HG02610 (cell line): ENCODE data around the gene DVL1.

Experiments used
- ATAC-seq: cut with Tn5 transposase; IDR thresholded peaks from one replicate; pipeline ENCODE4 v1.9.1; 2021; ENCODE audit warnings: mild to moderate bottlenecking, moderate library complexity; ENCODE audit not compliant: unreplicated experiment

Gene DVL1

DNA sequence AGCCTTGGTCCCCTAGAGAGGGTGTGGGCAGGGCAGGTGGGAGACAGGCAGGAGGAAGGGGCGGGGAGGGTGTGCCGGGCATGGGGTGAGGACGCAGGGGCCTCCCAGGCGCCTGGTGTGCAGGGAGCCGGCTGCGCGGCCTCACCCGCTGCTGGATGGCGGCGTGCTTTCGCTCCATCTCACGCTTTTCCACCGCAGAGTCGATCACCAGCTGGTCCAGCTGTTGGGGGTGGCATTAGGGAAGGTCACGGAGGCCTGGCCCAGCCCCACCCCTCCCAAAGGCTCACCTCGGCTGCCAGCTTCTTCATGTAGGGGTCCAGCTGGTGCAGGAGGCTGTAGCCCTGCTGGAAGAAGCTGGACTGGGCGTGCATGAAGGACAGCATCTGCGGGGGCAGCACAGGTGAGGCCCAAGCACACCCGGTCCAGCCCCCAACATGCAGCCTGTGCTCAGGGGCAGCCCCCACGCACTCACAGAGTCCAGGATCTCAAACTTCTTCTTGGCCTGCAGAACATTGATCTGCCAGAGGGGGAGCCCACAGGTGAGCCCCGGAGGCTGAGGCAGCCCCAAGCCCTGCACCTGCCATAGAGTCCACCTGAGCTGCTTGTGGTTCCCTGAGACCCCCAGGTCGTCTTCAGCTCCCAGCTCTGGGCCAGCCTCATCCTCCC is 49.4 kb downstream of the DVL1 start:
- ATAC-seq: no peak

GRCh38 chr1:1298861-1299685 is 50.1 kb downstream of the DVL1 start:
- ATAC-seq: no peak

DNA sequence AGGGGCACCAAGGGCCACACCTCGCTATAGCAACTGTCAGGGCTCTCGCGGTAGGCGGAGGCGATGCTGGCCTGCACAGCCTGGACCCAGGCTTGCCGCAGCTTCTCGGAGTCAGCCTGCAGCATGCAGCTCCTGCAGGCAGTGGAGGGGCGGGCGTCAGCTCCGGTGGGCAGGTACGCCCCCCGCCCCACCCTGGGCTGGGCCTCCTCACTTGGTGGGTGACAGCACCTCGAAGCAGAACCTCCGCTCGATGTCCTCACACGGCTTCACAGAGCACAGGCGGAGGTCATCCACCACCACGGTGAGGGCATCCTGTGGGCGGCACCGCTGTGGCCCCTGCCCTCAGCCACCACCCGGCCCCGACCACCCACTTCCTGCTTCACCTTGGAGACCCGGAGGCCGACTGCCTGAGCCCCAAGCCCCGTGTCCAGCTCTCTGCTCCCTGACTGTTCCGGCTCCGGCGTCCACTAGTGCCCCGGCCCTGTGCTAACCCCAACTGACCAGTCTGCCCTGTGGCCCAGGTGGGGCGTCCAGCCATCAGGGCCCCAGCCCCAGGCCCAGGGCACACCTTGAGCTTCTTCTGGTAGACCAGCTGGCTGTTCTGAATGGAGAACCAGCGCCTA is 51.3 kb downstream of the DVL1 start:
- no peak for ATAC-seq

GRCh38 chr1:1296070-1297061 is 52.9 kb downstream of the DVL1 start:
- ATAC-seq: no peak

- ATAC-seq: no peak
These were observed 53.9 kb downstream of the DVL1 start for GRCh38 chr1:1295154-1295923.

DNA sequence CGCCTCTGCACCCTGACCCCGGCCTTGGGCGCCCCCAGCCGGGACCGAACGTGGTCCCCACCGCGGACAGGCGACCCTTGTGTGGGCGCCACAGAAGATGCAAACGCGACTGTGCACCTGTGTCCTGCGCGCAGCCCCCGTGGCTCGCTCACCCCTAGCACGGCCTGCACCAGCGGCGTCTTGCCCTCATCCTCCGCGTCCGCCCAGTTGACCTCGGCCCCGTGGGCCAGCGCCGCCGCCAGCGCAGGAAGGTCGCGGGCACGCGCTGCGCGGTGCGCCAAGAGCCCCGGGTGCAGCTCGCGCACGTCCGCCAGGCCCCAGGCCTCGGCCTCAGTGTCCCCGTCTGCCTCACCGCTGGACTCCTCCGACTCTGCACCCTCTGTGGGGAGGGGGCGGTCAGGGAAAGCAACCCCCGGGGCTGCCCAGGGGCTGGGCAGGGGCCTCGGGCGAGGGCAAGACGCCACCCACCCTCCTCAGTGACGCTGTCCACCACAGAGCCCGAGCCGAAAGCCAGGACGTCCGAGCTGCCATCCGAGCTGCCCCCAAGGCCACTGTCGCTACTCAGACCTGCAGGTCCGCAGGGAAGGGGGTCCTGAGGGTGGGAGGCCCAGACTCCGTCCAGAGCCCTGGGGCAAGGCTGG is 54.8 kb downstream of the DVL1 start:
- no peak for ATAC-seq

DNA sequence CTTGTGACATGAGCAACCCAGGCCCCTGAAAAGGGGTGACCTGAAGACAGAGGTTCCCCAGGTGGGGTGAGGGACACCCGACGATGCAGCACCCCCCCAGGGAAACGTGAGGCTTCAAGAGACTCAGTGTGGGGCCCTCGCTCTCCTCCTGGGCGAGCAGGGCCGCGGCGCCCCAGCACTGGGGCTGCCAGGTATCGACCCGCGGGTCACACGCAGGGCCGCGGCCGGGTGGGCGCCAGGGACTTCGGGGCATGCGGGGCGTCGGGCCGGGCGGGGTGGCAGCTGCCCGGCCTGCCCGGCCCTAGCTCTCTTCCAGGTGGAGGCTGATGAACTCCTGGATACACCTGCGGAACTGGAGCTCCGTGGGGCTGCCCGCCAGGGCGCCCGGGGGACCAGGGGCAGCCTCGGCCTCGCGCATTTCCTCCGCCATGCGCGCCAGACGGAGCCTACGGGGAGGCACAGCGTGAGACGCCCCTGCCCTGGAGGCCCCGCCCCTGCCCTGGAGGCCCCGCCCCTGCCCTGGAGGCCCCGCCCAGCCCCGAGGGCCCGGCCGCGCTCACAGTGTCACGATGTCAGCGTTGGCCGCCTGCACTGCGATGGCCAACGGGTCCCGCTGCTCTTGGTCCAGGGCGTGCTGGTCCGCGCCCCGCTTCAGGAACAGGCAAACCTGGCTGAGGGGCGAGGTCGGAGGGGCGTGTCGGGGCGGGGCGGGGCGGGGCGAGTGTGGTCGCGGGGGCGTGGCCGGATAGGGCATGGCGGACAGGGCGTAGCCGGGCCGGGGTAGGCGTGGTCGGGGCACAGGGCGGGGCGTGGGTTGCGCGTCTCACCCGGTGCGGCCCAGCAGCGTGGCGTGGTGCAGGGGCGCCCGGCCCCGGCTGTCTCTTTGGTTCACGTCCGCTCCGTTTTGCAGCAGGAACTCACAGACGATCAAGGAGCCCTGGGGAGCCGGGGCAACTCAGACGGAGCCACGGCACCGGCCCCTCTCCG is 55.7 kb downstream of the DVL1 start:
- ATAC-seq: no peak

GRCh38 chr1:1292851-1293250 is 56.4 kb downstream of the DVL1 start:
- ATAC-seq: no peak

- ATAC-seq: no peak
These were observed 56.8 kb downstream of the DVL1 start for GRCh38 chr1:1292442-1292779.

DNA sequence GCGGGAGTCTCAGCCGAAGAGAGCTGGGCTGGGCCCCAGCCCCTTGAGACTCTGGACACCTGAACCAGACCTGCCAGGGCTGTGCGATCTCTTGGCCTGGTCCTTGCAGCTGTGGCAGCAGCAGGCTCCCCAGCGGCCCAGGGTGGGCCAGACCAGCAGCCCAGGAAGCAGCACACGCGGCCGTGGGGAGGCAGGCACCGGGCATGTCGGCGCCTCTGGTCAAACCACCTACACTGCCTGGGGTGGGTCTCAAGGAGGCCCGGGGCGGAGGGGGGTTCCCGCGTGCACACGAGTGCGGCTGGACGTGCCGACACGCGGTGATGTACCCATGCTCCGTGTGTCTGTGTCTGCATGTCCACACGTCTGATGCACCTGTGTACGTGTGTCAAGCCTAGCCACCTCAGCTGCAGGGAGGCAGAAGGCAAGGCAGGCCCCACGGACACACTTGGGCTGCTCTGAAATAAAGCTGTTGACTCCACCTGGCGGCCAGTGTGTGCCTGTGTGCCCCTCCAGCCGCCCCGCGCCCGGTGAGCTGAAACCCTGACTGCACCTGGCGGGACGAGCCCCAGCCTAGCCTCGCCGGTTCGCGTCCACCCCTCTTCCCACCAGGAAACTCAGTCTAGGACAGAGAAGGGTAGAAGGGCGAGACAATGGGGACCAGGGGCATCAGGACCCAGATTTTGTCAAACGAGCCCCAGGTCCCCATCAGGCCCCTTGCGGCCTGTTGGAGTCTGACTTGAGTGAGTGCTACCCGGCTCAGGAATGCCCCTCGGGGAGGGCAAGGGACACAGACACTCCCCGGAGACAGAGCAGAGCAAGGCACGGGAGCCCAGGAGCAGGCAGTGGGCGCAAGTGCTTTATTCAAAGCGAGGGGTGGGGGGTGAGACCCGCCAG is 57.4 kb downstream of the DVL1 start:
- ATAC-seq: no peak

DNA sequence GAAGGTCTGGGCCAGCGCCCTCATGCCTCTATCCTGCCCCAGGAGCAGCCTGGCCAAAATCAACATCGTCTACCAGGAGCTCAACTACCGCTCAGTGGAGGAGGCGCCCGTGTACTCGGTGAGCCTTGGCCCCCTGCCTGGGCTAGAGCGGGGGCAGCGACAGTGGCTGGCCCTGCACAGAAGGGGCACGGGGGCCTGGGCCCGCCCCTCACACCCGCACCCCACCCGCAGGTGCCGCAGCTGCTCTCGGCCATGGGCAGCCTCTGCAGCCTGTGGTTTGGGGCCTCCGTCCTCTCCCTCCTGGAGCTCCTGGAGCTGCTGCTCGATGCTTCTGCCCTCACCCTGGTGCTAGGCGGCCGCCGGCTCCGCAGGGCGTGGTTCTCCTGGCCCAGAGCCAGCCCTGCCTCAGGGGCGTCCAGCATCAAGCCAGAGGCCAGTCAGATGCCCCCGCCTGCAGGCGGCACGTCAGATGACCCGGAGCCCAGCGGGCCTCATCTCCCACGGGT is 58.1 kb downstream of the DVL1 start:
- no peak for ATAC-seq

DNA sequence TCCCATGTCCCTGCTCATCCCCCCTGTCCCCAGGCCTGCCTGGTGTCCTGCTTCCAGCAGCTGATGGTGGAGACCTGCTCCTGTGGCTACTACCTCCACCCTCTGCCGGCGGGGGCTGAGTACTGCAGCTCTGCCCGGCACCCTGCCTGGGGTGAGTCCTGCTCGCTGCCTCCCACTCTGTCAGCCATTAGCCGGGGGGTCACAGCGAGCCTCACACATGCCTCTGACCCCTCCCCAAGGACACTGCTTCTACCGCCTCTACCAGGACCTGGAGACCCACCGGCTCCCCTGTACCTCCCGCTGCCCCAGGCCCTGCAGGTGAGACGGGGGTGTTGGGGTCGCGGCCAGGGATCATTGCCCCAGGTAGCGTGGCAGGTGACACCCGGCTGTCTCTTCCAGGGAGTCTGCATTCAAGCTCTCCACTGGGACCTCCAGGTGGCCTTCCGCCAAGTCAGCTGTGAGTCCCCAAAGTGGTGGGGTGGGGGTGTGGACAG is 58.9 kb downstream of the DVL1 start:
- ATAC-seq: no peak

- ATAC-seq: no peak
These were observed 61.7 kb downstream of the DVL1 start for GRCh38 chr1:1287288-1288110.

GRCh38 chr1:1286313-1287261 is 62.6 kb downstream of the DVL1 start:
- no peak for ATAC-seq
